ENCODE data around the gene HAPSTR1.
"Not testable (repeated sequence)": the region's sequence is repeated elsewhere in the genome, so short reads cannot be mapped to it uniquely, and the experiment has no call there.

Gene HAPSTR1, protein sequence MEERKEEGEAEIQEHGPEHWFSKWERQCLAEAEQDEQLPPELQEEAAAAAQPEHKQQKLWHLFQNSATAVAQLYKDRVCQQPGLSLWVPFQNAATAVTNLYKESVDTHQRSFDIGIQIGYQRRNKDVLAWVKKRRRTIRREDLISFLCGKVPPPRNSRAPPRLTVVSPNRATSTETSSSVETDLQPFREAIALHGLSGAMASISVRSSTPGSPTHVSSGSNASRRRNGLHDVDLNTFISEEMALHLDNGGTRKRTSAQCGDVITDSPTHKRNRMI

DNA sequence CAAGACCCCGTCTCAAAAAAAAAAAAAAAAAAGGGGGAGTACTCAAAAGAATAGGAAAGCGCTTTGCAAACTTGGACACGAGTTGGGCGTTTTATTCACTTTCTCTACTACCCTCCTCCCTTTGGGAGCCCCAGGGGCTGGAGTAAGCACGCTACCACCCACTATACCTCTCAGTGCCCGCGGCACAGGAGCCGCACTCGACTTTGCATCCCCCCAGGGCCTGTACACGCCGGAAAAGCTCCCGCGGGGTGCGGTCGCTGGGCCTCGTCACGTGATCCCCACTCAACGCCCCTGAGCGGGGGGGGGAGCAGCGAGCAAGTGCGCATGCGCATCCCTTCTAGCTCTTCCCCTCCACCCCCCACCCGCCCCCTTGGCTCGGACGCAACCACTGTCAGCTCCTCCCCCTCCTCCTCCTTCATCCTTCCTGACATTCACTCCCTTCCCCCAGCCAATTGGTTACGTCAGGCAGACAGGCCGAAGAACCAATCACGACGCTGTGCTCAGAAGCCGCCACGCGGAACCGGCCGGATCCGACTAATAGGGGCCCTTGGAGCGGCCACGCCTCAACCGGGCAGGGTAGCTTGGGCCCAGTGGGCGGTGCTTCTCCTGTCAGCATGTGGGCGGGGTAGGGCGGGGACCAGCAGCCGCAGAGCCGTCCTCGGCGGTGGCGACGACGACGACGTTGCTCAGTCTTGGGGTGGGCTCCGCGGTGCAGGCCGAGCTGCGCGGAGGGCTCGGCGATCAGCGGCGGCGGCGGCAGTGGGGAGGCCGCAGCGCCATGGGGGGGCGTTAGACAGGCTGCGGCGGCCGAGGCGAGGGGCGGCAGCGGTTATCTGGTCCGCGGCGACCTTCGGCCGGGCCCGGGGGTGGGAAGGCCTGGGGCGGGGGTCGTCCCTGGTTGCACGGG is at the start of gene HAPSTR1:
Gene HAPSTR1, plus strand, starts transcription at position 685 of the 907 bp plus-strand sequence. CDS start 401 bp downstream, outside the sequence.
- DNase-seq (ENCODE audit: low read depth), result peak; percentile 100

DNA sequence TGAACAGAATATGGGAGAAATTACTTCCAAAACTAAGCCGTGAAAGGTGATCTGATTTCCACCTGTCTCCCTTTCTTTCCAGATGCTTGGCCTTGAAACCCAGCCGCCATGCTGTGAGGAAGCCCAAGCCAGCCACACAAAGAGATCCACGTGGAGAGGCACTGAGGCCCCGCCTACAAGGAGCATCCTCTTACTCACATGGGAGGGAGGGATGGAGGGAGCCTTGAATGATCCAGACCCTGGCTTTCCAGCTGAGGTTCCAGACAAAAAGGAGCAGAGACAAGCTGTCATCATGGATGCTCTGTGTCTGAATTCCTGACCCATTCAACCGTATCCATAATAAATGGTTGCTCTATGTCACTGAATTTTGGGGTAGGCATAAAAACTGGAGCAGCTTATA is 48.9 kb upstream of the HAPSTR1 start:
- no peak for DNase-seq (ENCODE audit: low read depth)

DNA sequence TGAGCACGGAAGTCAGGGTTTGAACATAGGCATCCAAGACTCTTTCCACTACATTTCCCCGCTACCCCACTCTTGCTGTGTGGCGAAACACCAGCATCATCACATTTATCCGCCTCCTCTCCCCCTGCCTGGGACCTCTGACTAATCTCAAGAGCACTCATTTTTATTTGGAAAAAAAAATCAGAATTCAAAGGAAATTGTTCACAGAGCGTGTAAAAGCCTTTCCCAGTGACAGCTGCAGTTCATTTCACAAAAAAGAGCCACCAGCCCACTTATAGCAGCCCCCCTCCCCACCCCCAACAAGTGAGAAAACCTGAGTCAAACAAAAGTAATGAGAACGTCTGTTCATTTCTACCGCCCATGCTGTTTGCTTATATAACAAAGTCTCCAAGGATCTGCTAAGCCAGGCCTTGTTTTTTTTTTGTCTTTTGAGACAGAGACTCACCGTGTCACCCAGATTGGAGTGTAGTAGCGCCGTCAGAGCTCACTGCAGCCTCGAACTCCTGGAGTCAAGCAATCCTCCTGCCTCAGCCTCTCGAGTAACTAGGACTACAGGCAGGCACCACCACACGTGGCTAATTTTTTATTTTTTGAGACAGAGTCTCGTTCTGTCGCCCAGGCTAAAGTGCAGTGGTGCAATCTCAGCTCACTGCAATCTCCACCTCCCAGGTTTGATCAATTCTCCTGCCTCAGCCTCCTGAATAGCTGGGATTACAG is 48.3 kb upstream of the HAPSTR1 start:
- DNase-seq (ENCODE audit: low read depth), result peak; percentile 62

DNA sequence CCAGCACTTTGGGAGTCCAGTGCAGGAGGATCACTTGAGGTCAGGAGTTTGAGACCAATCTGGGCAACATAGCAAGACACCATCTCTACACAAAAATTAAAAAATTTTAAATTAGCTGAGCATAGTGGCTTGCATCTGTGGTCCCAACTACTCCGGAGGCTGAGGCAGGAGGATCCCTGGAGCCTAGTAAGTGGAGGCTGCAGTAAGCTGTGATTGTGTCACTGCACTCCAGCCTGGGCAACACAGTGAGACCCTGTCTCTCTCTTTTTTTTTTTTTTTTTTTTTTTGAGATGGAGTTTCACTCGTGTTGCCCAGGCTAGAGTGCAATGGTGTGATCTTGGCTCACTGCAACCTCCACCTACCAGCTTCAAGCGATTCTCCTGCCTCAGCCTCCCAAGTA is 45.9 kb upstream of the HAPSTR1 start:
- DNase-seq (ENCODE audit: low read depth), result not testable (repeated sequence)

GRCh38 chr16:9046667-9047055 is 44.8 kb upstream of the HAPSTR1 start:
- no peak for DNase-seq (ENCODE audit: low read depth)

DNA sequence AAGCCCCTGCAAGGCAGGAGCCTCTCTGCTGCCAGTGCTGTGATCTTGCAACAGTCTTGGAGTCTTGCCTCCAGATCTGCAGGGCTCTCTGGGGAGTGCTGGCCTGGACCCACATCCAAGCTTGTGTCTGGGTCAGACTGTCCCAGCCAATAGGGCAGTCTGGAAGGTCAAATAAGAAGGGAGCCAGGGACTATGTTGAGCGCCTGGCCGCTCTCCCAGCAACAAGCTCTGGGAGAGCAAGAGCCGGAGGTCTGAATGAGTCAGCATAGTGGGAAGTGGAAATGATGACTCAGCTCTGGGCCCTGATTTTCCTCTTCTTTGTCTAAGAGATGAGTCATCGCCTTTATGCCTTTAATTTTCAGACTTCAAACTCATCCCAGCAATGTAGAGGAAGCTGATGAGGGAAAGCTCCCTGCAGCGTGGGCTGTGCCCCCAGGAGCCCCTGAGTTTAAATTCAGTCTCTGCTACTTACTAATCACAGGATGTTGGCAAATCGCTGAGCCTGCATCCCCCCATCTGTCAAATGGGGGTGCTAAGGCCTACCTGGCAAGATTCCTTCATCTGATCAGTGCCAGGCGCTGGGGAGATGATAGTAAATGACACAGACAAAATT is 43.6 kb upstream of the HAPSTR1 start:
- peak; percentile 99 for DNase-seq (ENCODE audit: low read depth)

DNA sequence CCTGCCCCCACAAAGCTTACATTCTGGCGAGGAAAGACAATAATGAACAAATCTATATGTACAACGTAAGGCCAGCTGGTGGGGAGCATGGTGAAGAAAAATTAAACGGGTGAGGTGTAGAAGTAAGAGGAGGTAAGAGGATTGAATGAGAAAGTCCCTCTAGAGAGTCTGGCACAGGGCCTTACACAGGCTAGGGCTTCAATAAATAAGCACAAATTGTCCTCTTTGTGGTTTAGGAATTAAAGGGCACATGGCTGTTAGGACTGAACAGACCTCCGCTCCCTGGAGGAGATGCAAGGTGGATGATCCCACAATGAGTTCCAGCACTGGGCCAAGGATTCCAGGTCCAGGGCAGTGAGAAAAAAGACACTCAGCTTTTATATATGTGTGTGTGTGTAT is 43.1 kb upstream of the HAPSTR1 start:
- DNase-seq (ENCODE audit: low read depth), result peak; percentile 31

DNA sequence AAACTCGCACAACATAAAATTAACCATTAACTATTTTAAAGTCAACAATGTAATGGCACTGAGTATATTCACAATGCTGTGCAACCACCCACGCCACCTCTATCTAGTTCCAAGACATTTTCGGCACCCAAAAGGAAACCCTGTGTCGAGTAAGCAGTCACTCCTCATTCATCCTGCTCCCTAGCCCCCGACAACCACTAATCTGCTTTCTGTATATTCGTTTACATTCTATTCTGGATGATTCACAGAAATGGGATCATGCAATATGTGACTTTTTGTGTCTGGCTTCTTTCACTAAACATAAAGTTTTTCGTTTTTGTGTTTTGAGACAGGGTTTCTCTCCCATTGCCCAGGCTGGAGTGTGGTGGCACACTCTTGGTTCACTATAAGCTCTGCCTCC is 42.2 kb upstream of the HAPSTR1 start:
- DNase-seq (ENCODE audit: low read depth), result peak; percentile 87

DNA sequence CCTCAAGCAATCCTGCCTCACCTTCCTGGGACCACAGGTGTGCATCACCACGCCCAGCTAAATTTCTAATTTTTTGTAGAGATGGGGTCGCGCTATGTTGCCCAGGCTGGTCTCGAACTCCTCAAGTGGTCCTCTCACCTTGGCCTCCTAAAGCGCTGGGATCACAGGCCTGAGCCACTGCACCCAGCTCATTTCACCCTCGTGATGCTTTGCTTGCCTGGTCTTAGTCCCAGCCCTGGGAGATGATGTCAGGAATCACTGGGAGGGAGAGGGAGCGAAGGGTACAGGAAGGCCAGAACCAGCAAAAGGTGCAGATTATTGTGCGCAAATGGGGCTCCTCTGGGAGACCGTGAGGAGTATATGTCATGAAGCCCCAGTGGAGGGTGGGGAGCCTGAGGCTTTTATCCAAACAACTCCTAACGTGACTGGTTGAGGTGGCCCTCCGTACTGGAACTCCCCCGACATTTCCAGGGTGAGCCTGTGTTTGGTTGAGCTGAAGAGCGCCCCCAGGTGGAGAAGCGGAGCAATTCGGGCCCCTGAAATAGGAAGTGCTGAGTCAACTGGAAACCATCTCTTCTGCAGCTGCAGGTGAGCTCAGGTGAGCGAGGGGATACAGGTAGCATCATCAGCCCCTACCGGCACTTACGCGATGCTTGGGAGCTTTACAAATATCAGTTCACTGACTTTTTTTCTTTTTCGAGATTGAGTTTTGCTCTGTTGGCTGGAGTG is 41.2 kb upstream of the HAPSTR1 start:
- peak; percentile 29 for DNase-seq (ENCODE audit: low read depth)

- peak; percentile 86 for DNase-seq (ENCODE audit: low read depth)
These were observed 38.3 kb upstream of the HAPSTR1 start for GRCh38 chr16:9053006-9053601.

- no peak for DNase-seq (ENCODE audit: low read depth)
These were observed 37.0 kb upstream of the HAPSTR1 start for GRCh38 chr16:9054460-9054859.

DNA sequence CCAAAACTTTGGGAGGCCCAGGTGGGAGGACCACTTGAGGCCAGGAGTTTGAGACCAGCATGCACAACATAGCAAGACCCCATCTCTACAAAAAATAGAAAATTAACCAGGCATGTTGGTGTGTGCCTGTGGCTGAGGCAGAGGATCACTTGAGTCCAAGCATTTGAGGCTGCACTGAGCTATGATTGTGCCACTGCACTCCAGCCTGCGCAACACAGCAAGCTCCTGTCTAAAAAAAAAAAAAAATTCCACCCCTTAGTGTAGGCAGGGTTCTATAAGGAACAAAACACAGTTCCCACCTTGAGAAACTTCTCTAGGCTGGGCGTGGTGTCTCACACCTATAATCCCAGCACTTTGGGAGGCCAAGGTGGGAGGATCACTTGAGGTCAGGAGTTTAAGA is 36.3 kb upstream of the HAPSTR1 start:
- no peak for DNase-seq (ENCODE audit: low read depth)

- peak; percentile 61 for DNase-seq (ENCODE audit: low read depth)
These were observed 35.8 kb upstream of the HAPSTR1 start for GRCh38 chr16:9055661-9056060.

- no peak for DNase-seq (ENCODE audit: low read depth)
These were observed 35.4 kb upstream of the HAPSTR1 start for GRCh38 chr16:9056061-9056460.

DNA sequence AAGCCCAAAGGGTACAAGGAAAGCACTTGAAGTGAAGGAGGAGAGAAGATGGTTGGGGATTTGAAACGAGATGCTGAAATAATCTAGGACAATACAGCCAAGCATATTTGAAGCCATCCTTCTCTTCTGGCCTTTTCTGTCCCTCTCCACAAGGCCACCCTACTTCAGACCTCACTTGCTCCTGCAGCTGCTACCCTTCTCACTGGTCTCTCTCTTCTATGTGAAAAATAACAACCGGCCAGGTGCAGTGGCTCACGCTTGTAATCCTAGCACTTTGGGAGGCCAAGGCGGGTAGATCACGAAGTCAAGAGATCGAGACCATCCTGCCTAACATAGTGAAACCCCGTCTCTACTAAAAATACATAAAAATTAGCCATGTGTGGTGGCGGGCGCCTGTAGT is 33.2 kb upstream of the HAPSTR1 start:
- DNase-seq (ENCODE audit: low read depth), result no peak

DNA sequence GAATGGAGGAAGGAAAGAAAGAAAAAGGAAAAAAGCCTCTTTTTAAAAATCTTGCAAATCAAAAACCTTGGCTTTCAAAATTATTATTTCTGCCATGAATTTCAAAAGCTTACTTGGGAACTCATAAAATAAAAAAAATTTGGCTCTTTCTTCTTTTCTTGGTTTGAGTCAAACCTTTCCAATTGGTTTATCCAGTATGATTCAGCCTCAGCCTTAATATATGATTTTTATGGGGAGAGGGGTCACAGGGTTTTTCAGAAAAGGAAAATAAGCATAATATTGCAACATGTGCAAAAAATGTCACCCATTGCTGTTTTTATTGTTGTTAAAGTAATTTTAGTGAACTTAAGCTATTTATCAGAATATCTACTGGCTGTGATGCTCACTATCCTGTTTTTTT is 31.2 kb upstream of the HAPSTR1 start:
- DNase-seq (ENCODE audit: low read depth), result no peak

- no peak for DNase-seq (ENCODE audit: low read depth)
These were observed 30.1 kb upstream of the HAPSTR1 start for GRCh38 chr16:9061358-9061813.

GRCh38 chr16:9062301-9062700 is 29.1 kb upstream of the HAPSTR1 start:
- DNase-seq (ENCODE audit: low read depth), result no peak

- no peak for DNase-seq (ENCODE audit: low read depth)
These were observed 26.4 kb upstream of the HAPSTR1 start for GRCh38 chr16:9065077-9065476.

DNA sequence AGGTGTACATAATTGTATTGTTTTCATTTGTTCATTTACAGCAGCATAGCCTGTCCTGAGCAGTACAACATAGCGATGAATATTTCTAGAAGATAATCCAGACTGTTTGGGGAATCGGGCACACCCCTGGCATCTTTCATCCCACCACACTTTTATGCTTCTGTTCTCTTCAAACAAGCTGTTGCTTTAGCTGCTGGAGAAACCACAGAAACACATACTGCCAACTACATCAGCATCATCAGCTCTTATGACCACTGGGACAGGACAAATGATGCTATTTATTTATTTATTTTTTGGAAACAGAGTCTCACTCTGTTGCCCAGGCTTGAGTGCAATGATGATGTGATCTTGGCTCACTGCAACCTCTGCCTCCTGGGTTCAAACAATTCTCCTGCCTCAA is 22.6 kb upstream of the HAPSTR1 start:
- DNase-seq (ENCODE audit: low read depth), result no peak

DNA sequence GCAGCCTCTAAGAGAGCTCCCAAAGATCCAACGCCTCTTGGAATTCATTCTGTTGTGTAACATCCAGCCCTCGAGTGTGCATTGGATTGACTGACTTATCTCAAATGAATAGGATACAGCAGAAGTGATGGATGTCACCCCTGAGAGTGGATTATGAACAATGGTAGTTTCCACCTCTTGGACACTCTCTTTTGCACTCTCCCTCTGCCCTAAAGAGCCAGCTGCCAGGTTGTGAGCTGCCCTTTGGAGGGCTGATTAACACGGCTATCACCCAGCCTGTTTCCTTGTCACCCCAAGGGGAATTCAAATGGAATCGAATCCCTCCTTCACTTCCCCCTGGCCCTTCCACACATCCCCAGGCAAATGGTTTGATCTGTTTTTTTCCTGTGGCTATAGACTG is 21.2 kb upstream of the HAPSTR1 start:
- no peak for DNase-seq (ENCODE audit: low read depth)

Measured in amniotic epithelial cell (primary cell).